Measurements from ENCODE around the gene FHOD3.

GRCh38 chr18:36428431-36429029 is 131.0 kb downstream of the FHOD3 start:
- TF ChIP-seq POLR2A (IDR thresholded peaks at IDR 0.05), result no peak
- no peak for TF ChIP-seq CTCF (IDR thresholded peaks at IDR 0.05 in 8 of 11, conservative IDR thresholded peaks at IDR 0.05 in 3 of 11)
- no peak for TF ChIP-seq POLR2AphosphoS5 (IDR thresholded peaks at IDR 0.05)

Data from spleen (tissue), 7 donors.